Smooth muscle cell of the pulmonary artery (primary cell): Measurements from ENCODE around the gene TGFBR1. TPM values are rescaled to one million over a fixed set of nuclear protein-coding genes. Genes with fewer than 3 reads are reported as not detected.

Experiments
- total RNA-seq: library from RNA; depleted of rRNA; stranded (reverse); fragments of >200 nt; gene quantifications from 2 replicates; pipeline ENCODE4 v1.2.3, GENCODE V29; 2014

The TGFBR1 gene
- total RNA-seq: 65.7 and 79.8 TPM in 2 replicates

GRCh38 chr9:99104459-99105151 lies at the start of gene TGFBR1:
Gene TGFBR1 (plus strand): TSS chr9:99105113. CDS start chr9:99105206, 93 bp downstream.

Other genes starting within 250 kb of the TGFBR1 start
- gene COL15A1, start 161.2 kb upstream of the TGFBR1 start, total RNA-seq: 77.7 and 229 TPM in 2 replicates
- 42.0 and 45.8 TPM in 2 replicates for gene ALG2, start 116.8 kb downstream of the TGFBR1 start, total RNA-seq
- 57.9 and 61.8 TPM in 2 replicates for gene SEC61B, start 117.2 kb downstream of the TGFBR1 start, total RNA-seq